ENCODE measurements around the gene RAI1.
A peak's percentile ranks its signal among the peaks of the same experiment; 100 is the strongest.

RAI1 gene

GRCh38 chr17:17813055-17813724 is 131.9 kb downstream of the RAI1 start:
- no peaks in the 10 kb centered on the region for H3K9me3 ChIP-seq (ENCODE audit: control insufficient read depth, insufficient read depth, low read depth, low read length)
- CTCF ChIA-PET, result interaction anchor here (0.6 to 3.5 kb wide), 19 partner anchors 9 to 268 kb away, joined by 3 to 40 read pairs (median 4); partner anchors contain the start of gene SREBF1
- H3K4me3 ChIP-seq (ENCODE audit: low read depth, low read length), result no peak overlapping the region
- POLR2A ChIA-PET, result interaction anchor here (0.9 to 3.1 kb wide), 5 partner anchors 13 to 29 kb away, joined by 3 to 12 read pairs (median 4); no protein-coding TSS in a partner anchor
- H3K36me3 ChIP-seq (ENCODE audit: control insufficient read depth in 2 of 2, insufficient read depth in 1 of 2, low read length in 2 of 2), result peaks cover 3 to 69% of the 10 kb centered on the region in 2 experiments; a peak in 1 of 3 replicates
- H3K4me1 ChIP-seq (ENCODE audit: control insufficient read depth, insufficient read depth, low read length), result peaks cover 8% of the 10 kb centered on the region
- H3K27ac ChIP-seq (ENCODE audit: extremely low read depth, low read depth, low read length), result peak overlapping the region; percentile 24; the same call in 1 of the 2 replicates
- no peak for TF ChIP-seq MYNN (tag by site-specific recombination; IDR thresholded peaks at IDR 0.05; ENCODE audit: borderline replicate concordance)
- TF ChIP-seq ZNF133 (tag by site-specific recombination; IDR thresholded peaks at IDR 0.05), result no peak
- TF ChIP-seq ZNF391 (tag by site-specific recombination; IDR thresholded peaks at IDR 0.05; ENCODE audit: borderline replicate concordance, low read depth), result no peak
- TF ChIP-seq PRDM10 (tag by site-specific recombination; IDR thresholded peaks at IDR 0.05), result no peak
- TF ChIP-seq ZNF335 (tag by site-specific recombination; conservative IDR thresholded peaks at IDR 0.05), result no peak
- TF ChIP-seq ZNF416 (tag by site-specific recombination; IDR thresholded peaks at IDR 0.05), result no peak
- TF ChIP-seq ZNF830 (tag by site-specific recombination; IDR thresholded peaks at IDR 0.05; ENCODE audit: low read depth), result no peak
- TF ChIP-seq TCF7L2 (IDR thresholded peaks at IDR 0.05; ENCODE audit: borderline replicate concordance, low read depth, low read length), result no peak
- no peak for TF ChIP-seq ZNF292 (tag by site-specific recombination; IDR thresholded peaks at IDR 0.05; ENCODE audit: borderline replicate concordance, low read depth)
- no peak for TF ChIP-seq ZNF202 (tag by site-specific recombination; IDR thresholded peaks at IDR 0.05; ENCODE audit: borderline replicate concordance)
- TF ChIP-seq KLF17 (tag by site-specific recombination; IDR thresholded peaks at IDR 0.05), result no peak
- TF ChIP-seq ZNF423 (tag by site-specific recombination; IDR thresholded peaks at IDR 0.05), result no peak
- no peak for TF ChIP-seq ZNF121 (tag by site-specific recombination; IDR thresholded peaks at IDR 0.05)
- TF ChIP-seq ZEB2 (tag by site-specific recombination; IDR thresholded peaks at IDR 0.05), result peak; percentile 22; the same call in 1 of the 2 replicates
- no peak for TF ChIP-seq KLF7 (tag by site-specific recombination; IDR thresholded peaks at IDR 0.05; ENCODE audit: borderline replicate concordance)
- TF ChIP-seq ZNF266 (tag by site-specific recombination; IDR thresholded peaks at IDR 0.05; ENCODE audit: low read depth), result no peak
- no peak for TF ChIP-seq ZNF645 (tag by site-specific recombination; IDR thresholded peaks at IDR 0.05)
- TF ChIP-seq KLF16 (tag by site-specific recombination; IDR thresholded peaks at IDR 0.05), result no peak
- TF ChIP-seq ZNF132 (tag by site-specific recombination; IDR thresholded peaks at IDR 0.05; ENCODE audit: borderline replicate concordance), result no peak
- TF ChIP-seq GLIS2 (tag by site-specific recombination; IDR thresholded peaks at IDR 0.05), result peak; percentile 31; the same call in 1 of the 2 replicates
- TF ChIP-seq ZNF398 (tag by site-specific recombination; IDR thresholded peaks at IDR 0.05), result no peak
- TF ChIP-seq ZBTB48 (tag by site-specific recombination; IDR thresholded peaks at IDR 0.05), result no peak
- 0 out of 2 replicates have a peak, but pooled peaks have one; percentile 27 for TF ChIP-seq HIC1 (tag by site-specific recombination; IDR thresholded peaks at IDR 0.05)
- TF ChIP-seq BCL11B (tag by site-specific recombination; IDR thresholded peaks at IDR 0.05; ENCODE audit: low read depth), result 0 out of 2 replicates have a peak, but pooled peaks have one; percentile 27
- no peak for TF ChIP-seq ZNF280C (tag by site-specific recombination; IDR thresholded peaks at IDR 0.05)

Data from HEK293 (cell line).